Ishikawa (cell line): Measurements from ENCODE around the gene USP12.

Experiments used
- CEBPB ChIP-seq: IDR thresholded peaks from 2 replicates; pipeline ENCODE4 v1.6.1; 2012
- CREB1 ChIP-seq: IDR thresholded peaks from 2 replicates; pipeline ENCODE4 v1.6.1; 2012; ENCODE audit warnings: low read depth
- EGR1 ChIP-seq: IDR thresholded peaks from 2 replicates; pipeline ENCODE4 v1.6.1; 2012
- EP300 ChIP-seq: IDR thresholded peaks from 2 replicates; pipeline ENCODE4 v1.6.1; 2012; ENCODE audit warnings: borderline replicate concordance
- FOXM1 ChIP-seq: IDR thresholded peaks from 2 replicates; pipeline ENCODE4 v1.6.1; 2012; ENCODE audit warnings: low read depth, borderline replicate concordance
- MAX ChIP-seq: IDR thresholded peaks from 2 replicates; pipeline ENCODE4 v1.6.1; 2012
- NFIC ChIP-seq: IDR thresholded peaks from 2 replicates; pipeline ENCODE4 v1.6.1; 2012
- RAD21 ChIP-seq: IDR thresholded peaks from 2 replicates; pipeline ENCODE4 v1.6.1; 2012; ENCODE audit warnings: low read depth
- TAF1 ChIP-seq: IDR thresholded peaks from 2 replicates; pipeline ENCODE4 v1.6.1; 2012; ENCODE audit warnings: low read depth, mild to moderate bottlenecking
- TCF12 ChIP-seq: IDR thresholded peaks from 2 replicates; pipeline ENCODE4 v1.6.1; 2012; ENCODE audit warnings: low read depth
- TEAD4 ChIP-seq: IDR thresholded peaks from 2 replicates; pipeline ENCODE4 v1.6.1; 2012
- USF1 ChIP-seq: IDR thresholded peaks from 2 replicates; pipeline ENCODE4 v1.6.1; 2012
- YY1 ChIP-seq: IDR thresholded peaks from 2 replicates; pipeline ENCODE4 v1.6.1; 2012; ENCODE audit warnings: low read depth
- ZBTB7A ChIP-seq: IDR thresholded peaks from 2 replicates; pipeline ENCODE4 v1.6.1; 2012; ENCODE audit warnings: low read depth
- TF ChIP-seq, protein P1 (sequence below): IDR thresholded peaks from 2 replicates; pipeline ENCODE4 v1.6.1; 2012; ENCODE audit warnings: low read depth, mild to moderate bottlenecking

USP12 gene

GRCh38 chr13:27188239-27188638 lies 16.6 kb upstream of the USP12 start:
- TF ChIP-seq TEAD4, result no peak
- no peak for TF ChIP-seq NFIC
- TF ChIP-seq EP300, result no peak
- TF ChIP-seq CREB1, result no peak
- TF ChIP-seq YY1, result no peak
- no peak for TF ChIP-seq TAF1
- TF ChIP-seq FOXM1, result no peak
- TF ChIP-seq USF1, result no peak
- TF ChIP-seq, protein P1, sequence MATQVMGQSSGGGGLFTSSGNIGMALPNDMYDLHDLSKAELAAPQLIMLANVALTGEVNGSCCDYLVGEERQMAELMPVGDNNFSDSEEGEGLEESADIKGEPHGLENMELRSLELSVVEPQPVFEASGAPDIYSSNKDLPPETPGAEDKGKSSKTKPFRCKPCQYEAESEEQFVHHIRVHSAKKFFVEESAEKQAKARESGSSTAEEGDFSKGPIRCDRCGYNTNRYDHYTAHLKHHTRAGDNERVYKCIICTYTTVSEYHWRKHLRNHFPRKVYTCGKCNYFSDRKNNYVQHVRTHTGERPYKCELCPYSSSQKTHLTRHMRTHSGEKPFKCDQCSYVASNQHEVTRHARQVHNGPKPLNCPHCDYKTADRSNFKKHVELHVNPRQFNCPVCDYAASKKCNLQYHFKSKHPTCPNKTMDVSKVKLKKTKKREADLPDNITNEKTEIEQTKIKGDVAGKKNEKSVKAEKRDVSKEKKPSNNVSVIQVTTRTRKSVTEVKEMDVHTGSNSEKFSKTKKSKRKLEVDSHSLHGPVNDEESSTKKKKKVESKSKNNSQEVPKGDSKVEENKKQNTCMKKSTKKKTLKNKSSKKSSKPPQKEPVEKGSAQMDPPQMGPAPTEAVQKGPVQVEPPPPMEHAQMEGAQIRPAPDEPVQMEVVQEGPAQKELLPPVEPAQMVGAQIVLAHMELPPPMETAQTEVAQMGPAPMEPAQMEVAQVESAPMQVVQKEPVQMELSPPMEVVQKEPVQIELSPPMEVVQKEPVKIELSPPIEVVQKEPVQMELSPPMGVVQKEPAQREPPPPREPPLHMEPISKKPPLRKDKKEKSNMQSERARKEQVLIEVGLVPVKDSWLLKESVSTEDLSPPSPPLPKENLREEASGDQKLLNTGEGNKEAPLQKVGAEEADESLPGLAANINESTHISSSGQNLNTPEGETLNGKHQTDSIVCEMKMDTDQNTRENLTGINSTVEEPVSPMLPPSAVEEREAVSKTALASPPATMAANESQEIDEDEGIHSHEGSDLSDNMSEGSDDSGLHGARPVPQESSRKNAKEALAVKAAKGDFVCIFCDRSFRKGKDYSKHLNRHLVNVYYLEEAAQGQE, result no peak
- TF ChIP-seq CEBPB, result no peak
- TF ChIP-seq EGR1, result no peak
- TF ChIP-seq RAD21, result no peak
- no peak for TF ChIP-seq TCF12
- no peak for TF ChIP-seq MAX
- TF ChIP-seq ZBTB7A, result no peak

DNA sequence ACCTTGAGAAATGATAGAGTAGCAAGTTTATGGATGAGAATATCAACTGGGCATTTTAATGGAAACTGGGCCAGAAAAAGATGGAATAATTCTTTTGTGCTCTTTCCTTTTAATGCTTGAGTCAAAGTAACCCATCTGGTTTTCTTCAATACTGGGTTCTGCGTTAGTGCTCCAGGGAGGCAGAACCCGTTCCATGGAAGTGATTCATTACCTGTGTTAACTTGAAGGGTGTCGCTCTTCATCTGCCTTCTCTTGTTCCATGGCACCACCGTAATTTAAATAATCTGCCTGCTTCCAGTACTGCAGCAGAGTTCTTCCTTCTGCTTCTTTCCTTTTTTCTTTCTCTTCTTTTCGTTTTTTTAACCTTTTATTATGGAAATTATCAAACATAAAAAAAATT lies 14.7 kb upstream of the USP12 start:
- no peak for TF ChIP-seq EP300
- TF ChIP-seq ZBTB7A, result no peak
- TF ChIP-seq TAF1, result no peak
- no peak for TF ChIP-seq FOXM1
- no peak for TF ChIP-seq NFIC
- TF ChIP-seq TEAD4, result no peak

- no peak for TF ChIP-seq NFIC
- no peak for TF ChIP-seq TAF1
- no peak for TF ChIP-seq MAX
- no peak for TF ChIP-seq CREB1
- TF ChIP-seq FOXM1, result no peak
- TF ChIP-seq USF1, result no peak
- no peak for TF ChIP-seq CEBPB
- TF ChIP-seq EP300, result no peak
- no peak for TF ChIP-seq YY1
- TF ChIP-seq TCF12, result no peak
- TF ChIP-seq TEAD4, result no peak
- no peak for TF ChIP-seq EGR1
- TF ChIP-seq, protein P1, result no peak
- TF ChIP-seq RAD21, result no peak
- TF ChIP-seq ZBTB7A, result no peak
These were observed 12.0 kb upstream of the USP12 start for GRCh38 chr13:27183561-27184147.

DNA sequence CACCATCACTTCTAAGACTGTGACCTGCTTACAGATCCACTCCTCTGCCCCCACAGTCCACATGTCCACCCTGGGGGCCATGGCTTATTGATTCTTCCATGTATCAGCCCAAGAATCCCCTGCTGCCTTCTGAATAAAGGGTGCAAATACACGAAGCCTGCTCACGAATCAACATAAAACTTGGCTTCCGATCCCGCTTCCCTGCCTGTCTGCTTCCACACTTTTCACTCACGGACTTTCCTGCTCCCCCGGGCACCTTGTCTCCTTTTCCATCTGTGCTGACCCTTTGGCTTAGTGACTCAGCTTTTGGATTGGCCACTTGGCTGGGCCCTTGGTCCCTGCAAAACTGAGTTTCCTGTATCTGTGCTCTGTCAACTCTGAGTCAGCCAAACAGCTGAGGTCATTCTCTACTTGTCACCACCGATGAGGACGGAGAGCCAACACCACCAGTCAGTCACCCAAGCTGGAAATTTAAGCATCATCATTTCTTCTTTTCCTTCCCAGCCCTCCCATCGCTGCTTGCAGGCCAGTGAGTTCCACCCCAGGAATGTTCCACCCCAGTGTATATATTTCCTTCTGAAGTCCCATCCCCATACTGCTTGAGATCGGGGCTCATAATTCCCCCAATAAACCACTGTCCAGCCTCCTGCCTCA lies 11.4 kb upstream of the USP12 start:
- TF ChIP-seq CEBPB, result no peak
- TF ChIP-seq, protein P1, result no peak

DNA sequence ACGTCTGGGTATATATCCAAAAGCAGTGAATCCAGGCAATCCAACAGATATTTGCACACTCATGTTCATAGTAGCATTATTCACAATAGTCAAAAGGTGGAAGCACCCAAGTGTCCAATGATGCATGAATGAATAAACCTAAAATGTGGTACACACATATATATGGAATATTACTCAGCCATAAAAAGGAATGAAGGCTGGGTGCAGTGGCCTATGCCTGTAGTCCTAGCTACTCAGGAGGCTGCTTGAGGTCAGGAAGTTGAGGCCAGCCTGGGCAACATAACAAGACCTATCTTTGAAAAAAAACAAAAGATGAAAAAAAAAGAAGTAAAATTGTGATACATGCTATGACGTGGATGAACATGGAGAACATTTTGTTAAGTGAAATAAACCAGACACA lies 10.4 kb upstream of the USP12 start:
- TF ChIP-seq TCF12 (no peak), TEAD4 (no peak), TAF1 (no peak), EGR1 (no peak), ZBTB7A (no peak), EP300 (no peak)
